HFF-Myc (cell line): ENCODE measurements around the gene PHF13.
A peak's percentile ranks its signal among the peaks of the same experiment; 100 is the strongest.

ENCODE experiments used
- DNase-seq: peaks from one replicate; pipeline ENCODE4 v3.0.0-alpha.2; 2011; ENCODE audit warnings: low read depth; ENCODE audit errors: extremely low read depth
- H3K4me3 ChIP-seq: replicated peaks from 2 replicates; pipeline ENCODE4 v1.5.1; 2011; ENCODE audit warnings: low read depth, mild to moderate bottlenecking, control low read depth, low read length
- CTCF ChIP-seq: IDR thresholded peaks from 2 replicates; pipeline ENCODE4 v1.5.1; 2012; ENCODE audit warnings: mild to moderate bottlenecking, low read depth, low read length, control low read depth; ENCODE audit errors: missing control alignments

The PHF13 gene

GRCh38 chr1:6602669-6603237, 10.8 kb upstream of the PHF13 start, which contains the start of gene KLHL21:
Gene KLHL21, minus strand, starts transcription at chr1:6602869. Its CDS starts 52 bp downstream, at chr1:6602817.
- no peak for TF ChIP-seq CTCF
- DNase-seq: peak; percentile 26
- H3K4me3 ChIP-seq: peak within 1 kb of the TSS; percentile 100

GRCh38 chr1:6603238-6603914, 10.2 kb upstream of the PHF13 start:
- peak; percentile 57 for DNase-seq
- peak overlapping the region; percentile 100 for H3K4me3 ChIP-seq
- TF ChIP-seq CTCF: no peak

DNA sequence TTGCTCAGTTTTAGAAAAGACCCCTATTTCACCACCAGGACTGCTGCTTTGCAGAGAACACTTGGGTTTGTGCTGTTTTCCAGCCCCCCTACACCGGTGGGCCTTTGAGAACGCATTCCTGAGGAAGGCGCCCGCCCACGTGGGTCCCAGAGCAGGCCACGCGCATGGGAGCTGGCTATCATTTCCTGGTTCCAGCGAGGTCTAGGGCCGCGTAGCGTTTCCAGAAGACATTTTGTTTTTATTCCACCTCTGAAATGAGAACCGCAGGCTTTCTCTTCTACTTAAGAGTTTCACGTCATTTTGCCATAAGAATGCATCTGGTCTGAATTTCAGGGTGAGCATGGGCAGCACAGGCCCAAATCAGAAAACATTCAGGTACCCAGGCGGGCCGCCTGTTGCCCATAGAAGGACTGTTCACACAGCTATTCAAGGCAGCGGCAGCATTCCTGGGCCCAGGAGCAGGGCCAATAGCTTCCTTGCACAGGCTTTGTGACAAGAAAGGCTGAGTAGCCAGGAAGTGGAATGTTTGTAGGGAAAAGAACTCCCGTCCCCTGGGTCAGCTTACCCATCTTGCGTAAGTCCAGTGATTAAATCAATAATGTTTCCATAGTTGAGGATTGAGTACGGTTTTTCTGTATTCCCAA, 9.5 kb upstream of the PHF13 start:
- peak; percentile 55 for DNase-seq
- TF ChIP-seq CTCF: no peak
- peak overlapping the region; percentile 100 for H3K4me3 ChIP-seq

- H3K4me3 ChIP-seq: peak overlapping the region; percentile 71
- DNase-seq: no peak
- no peak for TF ChIP-seq CTCF
These were observed 730 bp upstream of the PHF13 start for GRCh38 chr1:6612641-6613360.

DNA sequence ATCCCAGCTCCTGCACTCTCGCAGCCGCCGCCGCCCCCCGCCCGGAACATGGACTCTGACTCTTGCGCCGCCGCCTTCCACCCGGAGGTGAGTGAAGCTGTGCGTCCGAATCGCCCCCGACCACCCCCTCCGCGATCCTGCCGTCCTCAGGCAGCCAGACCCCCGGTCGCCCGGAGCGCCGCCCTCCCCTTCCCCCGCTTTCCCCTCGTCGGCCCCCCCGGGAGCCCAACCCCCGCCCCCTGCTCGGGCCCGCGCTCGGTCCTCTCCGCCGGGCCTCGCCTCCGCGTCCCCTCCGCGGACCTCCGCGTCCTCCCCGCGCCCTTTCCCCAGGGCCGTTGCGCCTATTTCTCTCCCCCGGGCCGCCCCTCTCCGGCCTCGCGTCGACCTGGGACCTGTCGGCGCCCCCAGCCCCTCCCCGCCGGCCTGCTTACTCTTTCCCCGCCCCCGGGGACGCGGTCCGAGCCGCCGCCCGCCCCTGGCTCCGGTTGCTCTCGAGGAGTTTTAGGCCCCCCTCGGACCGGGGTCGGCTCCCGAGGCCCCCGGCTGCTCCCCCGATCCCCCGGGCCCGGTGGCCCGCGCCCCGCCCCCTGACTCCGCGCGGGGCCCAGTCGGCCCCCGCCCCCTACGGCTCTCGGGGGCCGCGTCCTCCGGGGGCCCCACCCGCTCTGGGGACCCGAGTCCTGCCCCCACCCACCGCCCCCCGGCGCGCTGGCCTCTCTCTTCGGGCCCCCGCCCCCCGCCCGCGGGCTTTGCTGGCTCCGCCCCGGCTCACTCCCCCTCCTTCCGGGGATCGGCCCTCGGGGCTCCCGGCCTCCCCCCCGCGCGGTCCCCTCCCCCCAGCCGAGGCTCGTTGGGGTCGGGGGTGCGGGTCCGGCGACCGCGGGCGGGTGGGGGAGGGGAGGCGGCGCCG, 743 bp downstream of the PHF13 start:
- no peak for DNase-seq
- H3K4me3 ChIP-seq: peak overlapping the region; percentile 67
- no peak for TF ChIP-seq CTCF
